ENCODE results near the gene CYGB.

DNA sequence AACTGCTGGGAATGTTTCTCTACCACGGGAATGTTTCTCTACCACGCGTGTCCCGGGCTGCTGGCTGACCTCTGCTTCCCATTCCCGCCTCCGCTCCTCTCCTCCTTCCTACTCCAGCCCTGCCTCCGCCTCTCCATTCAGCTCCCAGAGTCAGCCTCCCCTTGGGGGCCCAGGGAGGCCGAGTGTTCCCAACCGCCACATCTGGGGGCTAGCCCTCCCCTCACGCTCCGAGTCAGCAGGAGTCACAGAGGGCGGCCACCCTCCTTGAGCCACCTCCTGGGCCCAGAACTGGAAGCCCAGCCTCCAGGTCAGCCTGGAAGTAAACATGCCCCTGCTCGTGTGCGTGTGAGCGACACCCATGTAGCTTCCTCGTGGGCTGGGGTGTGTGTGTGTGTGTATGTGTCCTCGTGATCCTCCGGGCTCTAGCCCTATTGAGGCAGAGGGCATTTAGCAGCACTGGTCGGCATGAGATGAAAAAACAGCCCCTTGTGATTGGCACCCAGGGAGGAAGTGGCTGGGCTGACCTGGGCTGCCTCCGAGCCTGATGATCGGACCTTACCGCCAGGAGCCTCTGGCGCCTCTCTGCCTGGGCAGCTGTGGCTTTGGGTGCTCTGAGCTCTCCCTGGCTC is 7.3 kb downstream of the CYGB start:
- TF ChIP-seq POLR2A (IDR thresholded peaks at IDR 0.05), result no peak
- TF ChIP-seq, protein P1, sequence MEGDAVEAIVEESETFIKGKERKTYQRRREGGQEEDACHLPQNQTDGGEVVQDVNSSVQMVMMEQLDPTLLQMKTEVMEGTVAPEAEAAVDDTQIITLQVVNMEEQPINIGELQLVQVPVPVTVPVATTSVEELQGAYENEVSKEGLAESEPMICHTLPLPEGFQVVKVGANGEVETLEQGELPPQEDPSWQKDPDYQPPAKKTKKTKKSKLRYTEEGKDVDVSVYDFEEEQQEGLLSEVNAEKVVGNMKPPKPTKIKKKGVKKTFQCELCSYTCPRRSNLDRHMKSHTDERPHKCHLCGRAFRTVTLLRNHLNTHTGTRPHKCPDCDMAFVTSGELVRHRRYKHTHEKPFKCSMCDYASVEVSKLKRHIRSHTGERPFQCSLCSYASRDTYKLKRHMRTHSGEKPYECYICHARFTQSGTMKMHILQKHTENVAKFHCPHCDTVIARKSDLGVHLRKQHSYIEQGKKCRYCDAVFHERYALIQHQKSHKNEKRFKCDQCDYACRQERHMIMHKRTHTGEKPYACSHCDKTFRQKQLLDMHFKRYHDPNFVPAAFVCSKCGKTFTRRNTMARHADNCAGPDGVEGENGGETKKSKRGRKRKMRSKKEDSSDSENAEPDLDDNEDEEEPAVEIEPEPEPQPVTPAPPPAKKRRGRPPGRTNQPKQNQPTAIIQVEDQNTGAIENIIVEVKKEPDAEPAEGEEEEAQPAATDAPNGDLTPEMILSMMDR (IDR thresholded peaks at IDR 0.05), result no peak
- TF ChIP-seq POLR2AphosphoS5 (IDR thresholded peaks at IDR 0.05; ENCODE audit: insufficient read depth in 1 of 2, low read depth in 1 of 2), result peak in 1 of 2 donors; percentile 46

All from vagina (tissue), 2 donors.